ENCODE data around the gene CABLES1.

DNA sequence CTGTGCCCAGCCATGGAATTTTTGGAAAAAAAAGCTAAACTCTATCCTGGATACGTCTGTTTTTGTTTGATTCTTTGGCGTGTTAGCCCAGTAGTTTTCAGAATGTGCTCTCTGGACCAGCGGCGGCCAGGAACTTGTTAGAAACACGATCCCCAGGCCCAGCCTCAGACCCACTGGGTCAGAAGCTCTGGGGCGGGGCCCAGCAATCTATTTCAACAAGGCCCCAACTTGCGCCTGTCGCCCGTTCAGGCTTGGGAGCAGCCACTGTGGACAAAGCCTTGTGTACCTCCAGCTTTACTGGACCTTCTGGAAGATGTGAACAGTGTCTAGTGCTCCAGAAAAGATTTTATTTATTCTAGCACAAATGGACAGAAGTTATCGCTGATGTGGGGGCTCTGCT is 14.3 kb downstream of the CABLES1 start:
- TF ChIP-seq EZH2 (IDR thresholded peaks at IDR 0.05; ENCODE audit: insufficient read depth, poor library complexity, severe bottlenecking) (no peak), EZH2phosphoT487 (IDR thresholded peaks at IDR 0.05; ENCODE audit: insufficient read depth, low read depth) (no peak)

All from GM23248 (cell line).